A673 (cell line): ENCODE measurements around the gene CLEC17A. TPM values are rescaled to one million over a fixed set of nuclear protein-coding genes. Genes with fewer than 3 reads are reported as not detected.
"Not testable (repeated sequence)": the region's sequence is repeated elsewhere in the genome, so short reads cannot be mapped to it uniquely, and the experiment has no call there.

Experiments used
- BruUV-seq: library from RNA; stranded (reverse); fragments of 400-500 nt; replicated peaks from 2 replicates; lab custom pipeline; 2021; lab: Mats Ljungman, UMichigan
- CTCF ChIA-PET: fragments of 300-600 bp; sonication (Branson Sonifier 250); formaldehyde crosslinking; loops from one replicate; lab custom pipeline; 2022; ENCODE audit warnings: antibody characterized with exemption; lab: Charles Lee
- POLR2A ChIA-PET: fragments of 300-600 bp; sonication (Branson Sonifier 250); formaldehyde crosslinking; loops from one replicate; lab custom pipeline; 2022; ENCODE audit warnings: antibody characterized with exemption; ENCODE audit not compliant: low non-redundant PET; lab: Charles Lee
- DNase-seq: peaks from one replicate; pipeline ENCODE4 v3.0.0-alpha.2; 2015; ENCODE audit warnings: low spot score
- H3K27ac ChIP-seq: fragments of 200-600 bp; sonication (generic); 2 replicates; pipeline ENCODE4 v1.5.1; 2016; ENCODE audit warnings: mixed run types, low read depth, mild to moderate bottlenecking, mixed read lengths, antibody characterized with exemption, low read length; ENCODE audit not compliant: poor library complexity, severe bottlenecking
- H3K27me3 ChIP-seq: fragments of 200-600 bp; sonication (generic); replicated peaks from 2 replicates; pipeline ENCODE4 v1.6.1; 2017; ENCODE audit warnings: mixed run types, low read depth, mild to moderate bottlenecking, mixed read lengths, antibody characterized with exemption, low read length; ENCODE audit not compliant: insufficient read depth, poor library complexity
- H3K36me3 ChIP-seq: fragments of 200-600 bp; sonication (generic); 2 replicates; pipeline ENCODE4 v1.6.1; 2016; ENCODE audit warnings: mixed run types, mild to moderate bottlenecking, mixed read lengths, antibody characterized with exemption, low read length; ENCODE audit not compliant: insufficient read depth, poor library complexity, severe bottlenecking
- H3K4me1 ChIP-seq: fragments of 200-600 bp; sonication (generic); 2 replicates; pipeline ENCODE4 v1.6.1; 2017; ENCODE audit warnings: mixed run types, mild to moderate bottlenecking, mixed read lengths, antibody characterized with exemption, low read length; ENCODE audit not compliant: insufficient read depth, poor library complexity, severe bottlenecking
- H3K4me3 ChIP-seq: fragments of 200-600 bp; sonication (generic); 2 replicates; pipeline ENCODE4 v1.5.1; 2016; ENCODE audit warnings: low read depth, mixed run types, mild to moderate bottlenecking, mixed read lengths, low read length; ENCODE audit not compliant: poor library complexity, severe bottlenecking
- H3K9me3 ChIP-seq: fragments of 200-600 bp; sonication (generic); 2 replicates; pipeline ENCODE4 v1.6.1; 2016; ENCODE audit warnings: mixed run types, low read depth, mild to moderate bottlenecking, mixed read lengths, antibody characterized with exemption, low read length; ENCODE audit not compliant: poor library complexity, severe bottlenecking
- EZH2 ChIP-seq: fragments of 200-600 bp; sonication (generic); IDR thresholded peaks from 2 replicates; pipeline ENCODE4 v1.6.1; 2017; ENCODE audit warnings: borderline replicate concordance, low read depth, mild to moderate bottlenecking, mixed read lengths, antibody characterized with exemption, low read length; ENCODE audit not compliant: poor library complexity, severe bottlenecking
- intact Hi-C: fragments of 100-400 bp; cut with micrococcal nuclease; formaldehyde crosslinking; loops from one replicate; pipeline ENCODE4 v1.10.0; 2022; ENCODE audit not compliant: unreplicated experiment
- total RNA-seq: library from RNA; stranded (reverse); gene quantifications from 2 replicates; pipeline ENCODE4 v1.2.3, GENCODE V29; 2021
- TF ChIP-seq, protein P1 (sequence below): fragments of 300-800, 200-600 bp; sonication (generic); conservative IDR thresholded peaks from 2 replicates; pipeline ENCODE4 v1.5.1; 2017; ENCODE audit warnings: low read depth, mild to moderate bottlenecking, antibody characterized with exemption, low read length, moderate library complexity, mixed read lengths

Gene CLEC17A
- total RNA-seq, 1 experiment from 2014 or later, result not detected

DNA sequence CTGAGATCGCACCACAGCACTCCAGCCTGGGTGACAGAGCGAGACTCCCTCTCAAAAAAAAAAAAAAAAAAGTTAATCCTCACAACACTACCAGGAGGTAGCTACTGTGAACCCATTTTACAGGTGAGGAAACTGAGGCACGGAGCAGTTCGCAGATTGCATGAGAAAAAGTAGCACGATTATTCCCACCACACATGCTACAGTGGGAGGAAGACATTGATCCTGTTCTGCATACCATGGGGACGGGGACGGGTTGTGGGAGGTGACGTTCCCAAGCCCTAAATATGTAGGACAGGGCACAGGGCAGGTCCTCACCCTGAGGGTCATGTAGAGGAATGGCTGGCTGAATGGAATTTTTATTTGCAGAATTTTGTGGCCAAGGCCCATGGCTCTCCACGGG lies 23.7 kb downstream of the CLEC17A start:
- intact Hi-C loops, result no loop called here
- Histone ChIP-seq H3K36me3 (no peaks in the 10 kb centered on the region), H3K4me3 (no peak overlapping the region), H3K9me3 (no peaks in the 10 kb centered on the region), H3K27ac (no peak overlapping the region), H3K27me3 (no peaks in the 10 kb centered on the region), H3K4me1 (no peaks in the 10 kb centered on the region)
- TF ChIP-seq, protein P1, sequence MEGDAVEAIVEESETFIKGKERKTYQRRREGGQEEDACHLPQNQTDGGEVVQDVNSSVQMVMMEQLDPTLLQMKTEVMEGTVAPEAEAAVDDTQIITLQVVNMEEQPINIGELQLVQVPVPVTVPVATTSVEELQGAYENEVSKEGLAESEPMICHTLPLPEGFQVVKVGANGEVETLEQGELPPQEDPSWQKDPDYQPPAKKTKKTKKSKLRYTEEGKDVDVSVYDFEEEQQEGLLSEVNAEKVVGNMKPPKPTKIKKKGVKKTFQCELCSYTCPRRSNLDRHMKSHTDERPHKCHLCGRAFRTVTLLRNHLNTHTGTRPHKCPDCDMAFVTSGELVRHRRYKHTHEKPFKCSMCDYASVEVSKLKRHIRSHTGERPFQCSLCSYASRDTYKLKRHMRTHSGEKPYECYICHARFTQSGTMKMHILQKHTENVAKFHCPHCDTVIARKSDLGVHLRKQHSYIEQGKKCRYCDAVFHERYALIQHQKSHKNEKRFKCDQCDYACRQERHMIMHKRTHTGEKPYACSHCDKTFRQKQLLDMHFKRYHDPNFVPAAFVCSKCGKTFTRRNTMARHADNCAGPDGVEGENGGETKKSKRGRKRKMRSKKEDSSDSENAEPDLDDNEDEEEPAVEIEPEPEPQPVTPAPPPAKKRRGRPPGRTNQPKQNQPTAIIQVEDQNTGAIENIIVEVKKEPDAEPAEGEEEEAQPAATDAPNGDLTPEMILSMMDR, result no peak
- no peak for TF ChIP-seq EZH2
- POLR2A ChIA-PET, result no interaction called here
- no peak for DNase-seq
- BruUV-seq, result no TSS peak
- CTCF ChIA-PET, result no interaction called here

DNA sequence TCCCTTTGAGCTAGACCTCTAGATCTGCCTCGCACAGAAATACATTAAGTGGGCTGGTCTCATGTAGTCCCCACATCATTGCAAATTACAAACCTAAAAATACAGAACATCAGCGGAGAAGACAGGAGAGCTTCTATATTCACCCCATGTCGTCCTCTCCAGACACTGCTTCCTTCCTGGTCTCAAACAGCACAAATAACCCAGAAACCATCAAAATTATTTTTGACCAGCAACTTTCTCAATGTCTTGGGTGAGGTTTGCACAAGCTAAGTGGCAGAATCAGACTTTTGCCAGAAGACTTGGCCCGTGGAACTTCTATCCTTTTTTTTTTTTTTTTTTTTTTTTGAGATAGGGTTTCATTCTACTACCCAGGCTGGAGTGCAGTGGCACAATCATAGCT lies 28.2 kb downstream of the CLEC17A start:
- Histone ChIP-seq H3K27me3 (no peaks in the 10 kb centered on the region), H3K4me1 (no peaks in the 10 kb centered on the region), H3K9me3 (no peaks in the 10 kb centered on the region), H3K27ac (no peak overlapping the region), H3K4me3 (no peak overlapping the region), H3K36me3 (no peaks in the 10 kb centered on the region)
- no peak for TF ChIP-seq EZH2
- TF ChIP-seq, protein P1, result no peak
- ChIA-PET POLR2A (interaction anchor here (0.7 kb wide), 2 partner anchors 78 to 944 kb away, joined by 4 read pairs; no protein-coding TSS in a partner anchor), CTCF (no interaction called here)
- no peak for DNase-seq
- no TSS peak for BruUV-seq
- intact Hi-C loops, result no loop called here

DNA sequence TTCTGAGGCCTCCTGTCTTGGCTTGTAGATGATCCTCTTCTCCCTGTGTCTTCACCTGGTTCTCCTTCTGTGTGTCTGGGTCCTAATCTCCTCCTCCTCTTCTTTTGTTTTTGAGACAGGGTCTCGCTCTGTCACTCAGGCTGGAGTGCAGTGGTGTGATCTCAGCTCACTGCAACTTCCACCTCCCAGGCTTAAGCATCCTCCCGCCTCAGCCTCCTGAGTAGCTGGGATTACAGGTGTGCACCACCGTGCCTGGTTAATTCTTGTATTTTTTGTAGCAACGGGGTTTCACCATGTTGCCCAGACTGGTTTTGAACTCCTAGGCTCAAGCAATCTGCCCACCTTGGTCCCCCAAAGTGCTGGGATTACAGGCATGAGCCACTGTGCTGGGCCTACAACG lies 29.4 kb downstream of the CLEC17A start:
- H3K4me3 ChIP-seq, H3K4me1 ChIP-seq, H3K36me3 ChIP-seq, H3K27ac ChIP-seq, DNase-seq, BruUV-seq, H3K9me3 ChIP-seq, intact Hi-C loops, CTCF ChIA-PET, POLR2A ChIA-PET, H3K27me3 ChIP-seq: not testable (repeated sequence)

DNA sequence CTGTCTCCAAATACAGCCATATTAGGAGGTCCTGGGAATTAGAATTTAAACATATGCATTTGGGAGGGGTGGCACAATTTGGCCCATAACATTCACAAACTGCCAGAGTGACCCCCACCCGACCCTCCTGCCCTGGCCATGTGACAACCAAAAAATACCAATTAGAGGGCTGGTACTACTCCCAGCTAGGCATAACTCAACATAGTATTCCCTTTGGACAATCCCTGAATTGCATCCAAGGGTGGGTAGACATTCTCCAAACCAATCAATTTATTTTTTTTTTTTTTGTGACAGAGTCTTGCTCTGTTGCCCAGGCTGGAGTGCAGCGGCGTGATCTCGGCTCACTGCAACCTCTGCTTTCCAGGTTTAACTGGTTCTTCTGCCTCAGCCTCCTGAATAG lies 29.8 kb downstream of the CLEC17A start:
- no TSS peak for BruUV-seq
- POLR2A ChIA-PET, result no interaction called here
- no peak overlapping the region for H3K27ac ChIP-seq
- DNase-seq, result no peak
- TF ChIP-seq, protein P1, result no peak
- no peak for TF ChIP-seq EZH2
- no peaks in the 10 kb centered on the region for H3K9me3 ChIP-seq
- no peaks in the 10 kb centered on the region for H3K36me3 ChIP-seq
- CTCF ChIA-PET, result no interaction called here
- intact Hi-C loops, result no loop called here
- H3K27me3 ChIP-seq, result no peaks in the 10 kb centered on the region
- no peaks in the 10 kb centered on the region for H3K4me1 ChIP-seq
- no peak overlapping the region for H3K4me3 ChIP-seq

DNA sequence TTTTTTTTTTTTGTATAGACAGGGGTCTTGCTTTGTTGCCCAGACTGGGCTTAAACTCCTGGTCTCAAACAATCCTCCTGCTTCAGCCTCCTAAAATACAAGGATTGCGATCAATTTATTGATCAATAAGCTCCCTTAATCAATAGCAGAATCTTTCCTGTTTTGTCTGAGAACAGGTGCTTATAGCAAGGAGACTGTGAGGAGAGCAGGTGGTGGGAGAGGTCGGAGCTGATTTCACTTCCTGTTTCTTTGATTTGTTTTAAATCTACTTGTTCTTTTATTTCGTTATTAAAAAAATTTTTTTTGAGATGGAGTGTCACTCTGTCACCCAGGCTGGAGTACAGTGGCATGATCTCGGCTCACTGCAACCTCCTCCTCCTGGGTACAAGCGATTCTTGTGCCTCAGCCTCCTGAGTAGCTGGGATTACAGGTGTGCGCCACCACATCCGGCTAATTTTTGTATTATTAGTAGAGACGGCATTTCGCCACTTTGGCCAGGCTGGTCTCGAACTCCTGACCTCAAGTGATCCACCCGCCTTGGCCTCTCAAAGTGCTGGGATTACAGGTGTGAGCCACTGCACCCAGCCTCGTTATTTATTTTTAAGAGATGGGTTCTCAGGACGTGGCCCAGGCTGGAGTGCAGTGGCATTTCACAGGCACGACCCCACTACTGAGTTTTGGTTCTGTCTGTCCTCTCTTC lies 30.7 kb downstream of the CLEC17A start:
- H3K27ac ChIP-seq, H3K4me1 ChIP-seq, CTCF ChIA-PET, POLR2A ChIA-PET, intact Hi-C loops, H3K27me3 ChIP-seq, BruUV-seq, H3K36me3 ChIP-seq, H3K4me3 ChIP-seq, H3K9me3 ChIP-seq, DNase-seq: not testable (repeated sequence)
